Umbilical cord (tissue), 2 donors: Measurements from ENCODE around the gene TRAPPC11. TPM values are rescaled to one million over a fixed set of nuclear protein-coding genes. Genes with fewer than 3 reads are reported as not detected.

Source experiments
- DNase-seq: peaks from one replicate; pipeline ENCODE4 v3.0.0-alpha.2; 2015; ENCODE audit warnings: low spot score
- total RNA-seq: library from RNA; depleted of rRNA; stranded (reverse); fragments of >200 nt; gene quantifications from one replicate; pipeline ENCODE4 v1.2.3, GENCODE V29; 2014; ENCODE audit warnings: low replicate concordance; ENCODE audit not compliant: insufficient read depth

Gene TRAPPC11
- total RNA-seq, 1 donor from 2014 or later, result 64.5 TPM

DNA sequence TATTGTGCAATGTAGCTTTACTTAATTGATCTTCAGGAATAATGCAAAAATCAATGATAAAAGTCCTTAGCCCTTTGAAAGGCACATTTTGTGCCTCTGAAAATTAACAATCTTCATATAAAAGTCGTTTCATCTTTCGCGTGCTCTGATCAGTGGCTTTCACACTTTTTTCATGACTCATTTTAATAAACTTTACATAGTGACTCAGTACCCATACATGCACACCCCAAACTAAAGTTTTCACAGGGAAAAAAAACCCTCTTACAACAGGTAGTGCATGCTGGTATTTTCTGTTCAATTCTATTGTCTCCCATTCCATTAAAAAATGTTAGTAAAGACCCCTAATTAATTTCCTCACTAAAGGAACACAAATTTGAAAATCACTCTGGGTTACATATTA lies 21.6 kb upstream of the TRAPPC11 start:
- DNase-seq, result no peak

DNA sequence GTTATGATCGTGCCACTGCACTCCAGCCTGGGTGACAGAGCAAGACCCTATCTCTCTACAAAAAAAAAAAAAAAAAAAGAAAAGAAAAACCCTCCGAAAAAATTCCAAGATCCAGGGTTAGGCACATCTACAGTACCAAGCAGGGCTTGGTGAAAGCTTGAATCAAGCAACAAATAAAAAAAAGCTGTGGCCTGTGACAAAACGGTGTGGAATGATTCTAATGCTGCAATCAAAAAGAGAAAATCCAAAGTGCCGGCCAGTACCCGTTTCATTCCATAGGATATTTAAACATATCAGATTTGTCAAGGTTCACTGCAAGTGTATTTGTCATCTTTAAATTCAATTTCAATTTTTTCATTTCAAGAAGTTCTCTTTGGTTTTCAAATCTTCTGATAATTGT lies 20.7 kb upstream of the TRAPPC11 start:
- DNase-seq, result no peak

- no peak for DNase-seq
Observed at GRCh38 chr4:183639291-183639690, 19.8 kb upstream of the TRAPPC11 start.

DNA sequence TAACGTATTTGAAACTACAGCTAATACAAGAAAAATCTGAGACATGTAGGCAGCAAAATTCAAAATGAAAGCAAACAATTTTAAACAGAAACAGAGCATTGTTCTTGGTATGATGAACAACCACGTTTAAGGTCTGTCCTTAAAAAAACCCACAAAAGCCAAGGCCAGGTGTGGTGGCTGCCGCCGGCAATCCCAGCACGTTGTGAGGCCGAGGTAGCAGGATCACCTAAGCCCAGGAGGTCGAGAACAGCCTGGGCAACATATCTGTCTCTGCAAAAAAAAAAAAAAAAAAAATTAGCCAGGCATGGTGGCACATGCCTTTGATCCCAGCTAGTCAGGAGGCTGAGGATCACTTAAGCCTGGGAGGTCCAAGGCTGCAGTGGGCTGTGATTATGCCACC lies 13.8 kb upstream of the TRAPPC11 start:
- no peak for DNase-seq

- no peak for DNase-seq
Observed at GRCh38 chr4:183657564-183657963, 1.5 kb upstream of the TRAPPC11 start.

GRCh38 chr4:183658362-183659028 lies 598 bp upstream of the TRAPPC11 start:
- no peak for DNase-seq

DNA sequence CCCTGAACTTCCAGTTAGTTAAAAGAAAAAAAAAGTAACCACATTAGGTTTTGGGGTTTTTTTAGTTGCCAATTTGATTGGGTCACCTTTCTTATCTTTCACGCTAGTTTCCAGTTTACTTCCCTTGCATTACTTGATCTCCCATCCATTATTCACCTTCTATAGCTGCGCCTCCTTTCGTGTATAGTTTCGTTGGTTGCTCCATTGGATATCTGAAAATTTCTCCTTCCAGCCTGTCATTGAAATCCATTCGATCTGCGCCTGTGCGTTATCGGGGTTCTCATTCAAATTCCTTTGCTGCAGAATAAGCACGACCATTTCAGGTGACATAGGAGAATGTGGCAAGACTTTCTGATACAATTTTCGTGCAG lies 764 bp downstream of the TRAPPC11 start:
- no peak for DNase-seq

DNA sequence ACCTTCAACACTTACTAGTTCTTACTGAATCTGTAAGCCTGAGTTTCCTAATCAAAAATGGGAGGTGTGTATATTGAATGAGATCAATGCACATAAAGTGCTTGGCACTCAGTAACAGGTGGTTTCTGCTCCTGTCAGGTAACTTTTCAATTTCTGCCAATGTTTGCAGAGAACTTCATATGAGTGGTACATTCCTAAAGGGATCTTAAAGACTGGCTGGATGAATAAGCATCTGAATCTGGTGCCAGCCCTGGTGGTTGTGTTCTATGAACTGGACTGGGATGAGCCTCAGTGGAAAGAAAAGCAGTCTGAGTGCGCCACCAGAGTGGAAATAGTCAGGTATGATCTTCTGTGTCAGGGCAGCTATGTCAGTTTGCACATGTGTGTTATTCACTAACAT lies 7.0 kb downstream of the TRAPPC11 start:
- no peak for DNase-seq

DNA sequence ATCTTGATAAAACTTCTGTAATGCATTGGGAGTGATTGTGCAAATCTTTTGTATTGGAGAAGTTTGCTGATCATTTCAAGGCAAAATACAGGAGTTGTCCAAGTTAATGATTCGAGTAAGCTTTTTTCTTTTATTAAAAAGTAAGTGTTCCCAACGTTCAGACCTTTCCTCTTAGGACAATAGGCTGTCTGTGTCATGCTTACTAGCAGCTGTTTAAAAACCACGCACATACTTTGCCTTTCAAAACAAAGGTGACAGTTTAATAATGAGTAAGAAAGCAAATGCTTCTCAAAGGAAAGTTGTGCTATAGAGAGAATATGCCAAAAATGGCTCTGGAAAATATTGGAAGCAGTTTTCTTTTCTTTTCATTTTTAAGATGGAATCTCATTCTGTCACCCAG lies 11.2 kb downstream of the TRAPPC11 start:
- DNase-seq, result no peak

DNA sequence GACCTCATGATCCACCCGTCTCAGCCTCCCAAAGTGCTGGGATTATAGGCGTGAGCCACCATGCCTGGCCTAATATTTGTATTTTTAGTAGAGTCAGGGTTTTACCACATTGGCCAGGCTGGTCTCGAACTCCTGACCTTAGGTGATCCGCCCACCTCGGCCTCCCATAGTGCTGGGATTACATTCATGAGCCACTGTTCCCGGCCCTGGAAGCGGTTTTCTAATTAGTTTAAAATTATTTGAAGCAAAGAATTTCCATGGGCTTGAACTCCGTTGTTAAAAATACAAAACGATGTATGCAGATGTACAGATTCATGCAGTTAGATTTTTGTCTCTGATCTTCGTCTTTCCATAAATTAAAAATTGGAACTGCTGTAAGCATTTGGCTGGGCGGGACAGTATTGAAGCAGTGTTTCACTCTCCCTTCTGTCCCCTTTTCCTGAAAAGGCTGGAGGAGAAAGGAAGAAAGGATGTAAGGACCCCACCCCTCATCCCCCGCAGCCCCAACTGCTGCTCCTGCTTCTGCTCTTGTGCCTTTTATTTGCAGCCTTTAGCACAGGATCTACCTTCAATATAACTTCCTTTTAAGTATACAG lies 12.0 kb downstream of the TRAPPC11 start:
- DNase-seq, result no peak

- no peak for DNase-seq
Observed at GRCh38 chr4:183674153-183674552, 15.1 kb downstream of the TRAPPC11 start.

DNA sequence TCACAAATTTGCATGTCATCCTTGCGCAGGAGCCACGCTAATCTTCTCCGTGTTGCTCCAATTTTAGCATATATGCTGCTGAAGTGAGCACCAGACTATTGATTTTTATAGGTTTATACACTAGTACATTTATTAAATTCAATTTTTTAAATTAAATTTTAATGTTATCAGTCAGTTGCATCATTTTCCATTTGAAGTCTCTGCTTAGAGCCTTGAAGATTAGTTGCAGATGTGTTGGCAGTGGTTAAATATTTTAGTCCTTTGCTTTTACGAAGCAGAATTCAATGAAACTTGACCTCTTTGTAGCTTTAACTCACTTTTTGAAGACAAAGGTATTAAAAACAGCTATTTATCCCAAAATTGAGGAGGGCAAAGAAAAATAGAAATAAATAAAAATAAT lies 16.5 kb downstream of the TRAPPC11 start:
- peak; percentile 50 for DNase-seq

- no peak for DNase-seq
Observed at GRCh38 chr4:183681119-183681518, 22.0 kb downstream of the TRAPPC11 start.

DNA sequence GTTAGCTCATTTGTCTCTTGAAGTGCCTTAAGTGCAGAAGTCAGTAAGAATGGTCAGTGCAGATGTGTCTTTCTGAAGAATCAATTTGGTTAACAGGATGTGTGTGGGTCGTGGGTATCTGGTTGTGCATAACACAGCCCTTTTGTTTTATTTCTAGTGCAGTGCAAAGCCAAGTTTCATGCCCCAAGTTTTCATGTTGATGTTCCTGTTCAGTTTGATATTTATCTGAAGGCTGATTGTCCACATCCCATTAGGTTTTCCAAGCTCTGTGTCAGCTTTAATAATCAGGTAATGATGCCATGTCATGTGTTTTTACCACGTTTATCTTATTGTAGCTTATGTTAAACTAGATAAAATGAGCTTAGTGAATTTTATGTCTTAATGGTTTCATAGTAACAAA lies 27.4 kb downstream of the TRAPPC11 start:
- no peak for DNase-seq

- DNase-seq, result no peak
Observed at GRCh38 chr4:183688216-183688615, 29.1 kb downstream of the TRAPPC11 start.

- DNase-seq, result no peak
Observed at GRCh38 chr4:183691006-183691405, 31.9 kb downstream of the TRAPPC11 start.

DNA sequence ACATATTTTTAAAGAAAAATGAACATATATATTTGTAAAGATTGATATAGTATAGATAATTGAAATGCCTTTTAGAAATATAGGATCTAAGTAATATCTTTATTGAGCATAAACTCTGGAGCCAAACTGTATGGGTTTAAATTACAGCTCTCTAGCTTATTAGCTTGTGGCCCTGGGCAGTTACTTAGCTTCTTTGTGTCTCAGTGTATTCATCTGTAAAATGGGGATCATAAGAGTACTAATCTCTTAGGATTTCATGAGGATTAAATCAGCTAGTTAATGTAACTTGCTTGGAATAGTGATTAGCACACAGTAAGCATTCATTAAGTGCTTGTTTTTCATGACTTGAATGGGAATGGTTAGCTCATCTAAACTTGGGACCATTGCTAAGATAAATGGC lies 32.8 kb downstream of the TRAPPC11 start:
- no peak for DNase-seq

DNA sequence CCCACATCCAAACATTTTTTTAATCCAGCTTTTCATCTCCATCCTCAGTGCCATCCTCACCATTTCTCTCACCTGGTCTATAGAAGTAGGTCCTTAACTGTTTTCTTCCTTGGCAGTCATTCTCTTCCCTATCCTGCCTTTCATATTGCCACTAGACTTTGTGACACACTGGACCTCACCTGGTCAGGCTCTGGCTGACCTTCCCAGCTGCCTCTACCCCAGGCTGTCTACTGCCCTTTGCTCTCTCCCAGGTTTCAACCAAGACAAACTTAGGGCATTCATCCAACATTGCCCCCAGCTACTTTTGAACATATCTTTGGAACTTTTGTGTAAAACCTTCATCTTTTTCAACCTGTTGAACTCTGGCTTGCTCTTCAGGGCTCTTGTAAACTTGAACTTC lies 39.8 kb downstream of the TRAPPC11 start:
- no peak for DNase-seq

- DNase-seq, result no peak
Observed at GRCh38 chr4:183700407-183700806, 41.3 kb downstream of the TRAPPC11 start.

GRCh38 chr4:183702492-183702891 lies 43.4 kb downstream of the TRAPPC11 start:
- no peak for DNase-seq

DNA sequence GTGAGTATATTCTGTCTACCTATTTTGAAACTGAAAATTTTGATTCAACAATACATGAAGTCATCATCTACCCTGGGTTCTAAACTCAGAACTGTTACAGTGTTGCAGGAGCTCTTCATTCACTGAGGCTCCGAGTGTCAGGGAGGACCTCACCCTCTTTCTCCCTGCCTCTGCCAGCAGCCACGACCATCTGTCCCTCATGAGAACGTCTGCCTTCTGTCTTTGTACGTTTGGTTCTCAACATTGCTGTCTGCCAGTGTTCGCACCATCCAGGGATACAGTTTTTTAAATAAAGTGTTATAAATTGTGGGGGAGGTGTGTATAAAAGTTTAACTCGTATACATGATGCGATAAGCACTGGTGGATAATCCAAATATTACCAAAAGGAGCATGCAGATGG lies 55.5 kb downstream of the TRAPPC11 start:
- no peak for DNase-seq

DNA sequence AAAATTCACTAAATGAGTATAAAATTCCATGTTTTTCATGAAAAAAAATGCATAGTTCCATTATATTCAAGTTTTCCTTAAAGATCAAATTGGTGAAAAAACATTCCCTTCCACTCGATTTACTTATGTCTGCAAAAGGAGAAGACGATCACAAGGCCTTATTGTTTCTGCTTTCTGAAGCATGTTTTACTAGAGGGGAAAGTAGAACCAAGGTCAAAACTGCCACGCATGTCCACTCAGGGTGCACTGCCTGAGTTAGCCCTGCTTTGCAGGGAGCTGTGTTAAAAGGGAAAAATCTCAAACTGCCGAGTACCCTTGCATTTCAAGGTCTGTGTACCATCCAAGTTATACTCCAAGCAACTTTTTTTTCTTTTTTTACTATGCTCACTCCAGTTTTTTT lies 57.2 kb downstream of the TRAPPC11 start:
- DNase-seq, result no peak

DNA sequence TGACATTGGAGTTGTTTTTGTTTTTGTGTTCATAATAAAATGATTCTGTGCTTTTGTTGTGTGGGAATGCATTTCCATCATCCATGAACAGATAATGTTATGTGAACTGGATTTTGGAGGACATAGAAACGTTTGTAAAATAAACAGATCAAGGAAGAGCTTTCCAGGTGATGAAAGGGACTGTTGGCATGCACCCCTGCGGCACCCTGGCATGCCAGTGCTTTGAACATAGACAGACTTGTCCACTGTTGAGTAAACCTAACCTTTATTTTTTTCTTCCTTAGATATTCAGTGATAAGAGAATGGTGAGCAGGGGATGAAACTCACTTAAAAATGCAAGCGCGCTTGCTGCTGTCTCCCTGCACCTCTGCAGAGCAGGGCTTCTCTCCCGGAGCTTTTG lies 59.8 kb downstream of the TRAPPC11 start:
- no peak for DNase-seq
